NCI-H1105 treated with DMSO at 0.1 percent for 48 hours (cell line): ENCODE data around the gene PATE3.

Experiments used
- DNase-seq: peaks from one replicate; lab custom pipeline; 2025; lab: John Stamatoyannopoulos, UW

The PATE3 gene, protein sequence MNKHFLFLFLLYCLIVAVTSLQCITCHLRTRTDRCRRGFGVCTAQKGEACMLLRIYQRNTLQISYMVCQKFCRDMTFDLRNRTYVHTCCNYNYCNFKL

DNA sequence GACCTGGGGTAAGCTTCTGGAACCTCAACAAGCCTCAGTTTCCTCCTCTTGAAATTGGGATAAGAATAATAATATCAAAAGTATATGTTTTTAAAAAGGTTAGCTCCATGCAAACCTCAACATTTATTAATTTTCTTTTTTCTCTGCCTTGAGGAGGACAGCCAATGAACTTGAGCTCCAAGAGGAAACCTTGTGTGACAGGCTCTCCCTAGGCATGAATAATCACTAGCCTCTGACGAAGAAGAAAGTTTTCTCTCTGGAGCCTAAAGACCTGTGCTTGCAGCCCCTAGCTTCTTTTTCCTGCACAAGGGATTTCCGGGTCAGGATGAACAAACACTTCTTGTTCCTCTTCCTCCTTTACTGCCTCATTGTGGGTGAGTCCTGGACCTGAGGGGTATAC is at the start of gene PATE3:
Gene PATE3 (plus strand): TSS at position 301 of the 400 bp plus-strand sequence. CDS start 25 bp downstream, at position 326.
- DNase-seq, result no peak

DNA sequence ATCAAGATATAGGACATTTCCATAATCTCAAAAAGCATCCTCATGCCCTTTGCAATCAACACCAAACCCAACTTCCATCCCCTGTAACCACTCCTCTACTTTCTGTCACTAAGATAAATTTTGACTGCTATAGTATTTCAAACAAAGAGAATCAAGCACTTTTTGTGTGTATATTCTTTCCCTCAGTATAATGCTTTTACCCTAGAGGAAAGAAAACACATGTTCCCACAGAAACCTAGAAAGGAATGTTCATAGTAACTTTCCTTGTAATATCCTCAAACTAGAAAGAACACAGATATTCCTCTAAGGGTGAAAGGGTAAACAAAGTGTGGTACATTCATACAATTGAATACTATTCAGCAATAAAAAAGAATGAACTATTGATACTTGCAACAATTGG is 47.3 kb upstream of the PATE3 start:
- DNase-seq, result no peak

DNA sequence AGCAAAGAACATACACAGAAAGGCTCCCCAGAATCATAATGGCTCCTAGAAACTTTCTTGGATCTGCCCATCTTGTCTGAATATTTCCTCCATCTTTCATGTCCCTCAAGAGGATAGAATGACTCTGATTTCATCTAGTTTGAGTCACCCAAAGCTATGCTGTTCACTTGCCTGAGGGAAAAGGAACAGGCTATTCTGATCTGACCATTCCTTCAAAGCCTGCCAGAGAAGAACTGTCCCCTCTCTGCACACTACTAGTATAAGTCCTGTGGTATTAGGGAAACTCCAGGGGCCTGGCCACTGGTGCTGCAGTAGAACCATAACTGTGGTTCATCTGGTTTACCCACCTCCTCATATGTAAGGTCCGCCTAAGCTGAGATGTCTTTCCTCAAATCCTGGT is 44.2 kb upstream of the PATE3 start:
- DNase-seq, result no peak

DNA sequence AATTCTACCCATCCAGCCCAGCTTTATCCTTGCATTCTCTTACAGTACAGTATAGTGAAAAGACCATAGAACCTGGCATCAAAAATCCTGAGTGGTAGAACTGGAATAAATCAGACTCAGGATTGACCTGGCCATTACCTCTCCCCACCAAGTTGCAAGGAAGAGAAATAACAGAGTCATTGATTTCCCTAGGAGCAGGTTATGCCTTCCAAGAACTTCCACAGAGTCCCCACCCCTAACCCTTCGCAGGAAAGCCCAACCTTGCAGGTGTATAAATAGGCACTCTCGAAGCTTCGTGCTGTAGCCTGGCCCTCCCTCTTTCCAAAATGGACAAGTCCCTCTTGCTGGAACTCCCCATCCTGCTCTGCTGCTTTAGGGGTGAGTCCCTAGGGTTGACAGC is 41.9 kb upstream of the PATE3 start, which contains the start of gene PATE1:
Gene PATE1 (plus strand): TSS at position 301 of the 400 bp plus-strand sequence. CDS start 26 bp downstream, at position 327.
- DNase-seq, result no peak

DNA sequence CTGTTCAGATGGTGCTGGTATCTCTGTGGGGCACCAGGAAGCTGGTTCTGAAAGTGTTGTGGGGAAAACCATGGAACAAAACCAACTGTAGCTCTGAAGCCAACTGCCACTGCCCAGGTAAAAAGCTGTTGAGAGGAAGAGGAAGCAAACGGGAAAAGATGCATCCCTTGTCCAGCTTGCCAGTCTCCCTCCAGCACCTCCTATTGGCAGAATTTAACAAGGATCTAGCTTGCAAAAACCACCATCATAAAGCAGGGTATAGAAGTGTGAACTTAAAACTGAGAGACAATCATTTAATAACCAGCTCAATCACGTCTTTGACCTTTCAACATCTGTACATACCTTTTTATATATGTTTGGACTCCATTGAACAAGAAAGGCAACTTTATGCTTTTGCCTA is 37.3 kb upstream of the PATE3 start:
- no peak for DNase-seq

DNA sequence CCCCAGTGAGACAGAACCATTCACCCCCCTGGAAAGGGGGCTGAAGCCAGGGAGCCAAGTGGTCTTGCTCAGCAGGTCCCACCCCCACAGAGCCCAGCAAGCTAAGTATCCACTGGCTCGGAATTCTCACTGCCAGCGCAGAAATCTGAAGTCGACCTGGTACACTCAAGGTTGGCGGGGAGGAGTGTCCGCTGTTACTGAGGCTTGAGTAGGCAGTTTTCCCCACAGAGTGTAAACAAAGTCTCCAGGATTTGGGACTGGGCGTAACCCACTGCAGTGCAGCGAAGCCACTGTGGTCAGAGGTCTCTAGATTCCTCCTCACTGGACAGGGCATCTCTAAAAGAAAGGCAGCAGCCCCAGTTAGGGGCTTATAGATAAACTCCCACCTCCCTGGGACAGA is 31.9 kb upstream of the PATE3 start:
- no peak for DNase-seq

DNA sequence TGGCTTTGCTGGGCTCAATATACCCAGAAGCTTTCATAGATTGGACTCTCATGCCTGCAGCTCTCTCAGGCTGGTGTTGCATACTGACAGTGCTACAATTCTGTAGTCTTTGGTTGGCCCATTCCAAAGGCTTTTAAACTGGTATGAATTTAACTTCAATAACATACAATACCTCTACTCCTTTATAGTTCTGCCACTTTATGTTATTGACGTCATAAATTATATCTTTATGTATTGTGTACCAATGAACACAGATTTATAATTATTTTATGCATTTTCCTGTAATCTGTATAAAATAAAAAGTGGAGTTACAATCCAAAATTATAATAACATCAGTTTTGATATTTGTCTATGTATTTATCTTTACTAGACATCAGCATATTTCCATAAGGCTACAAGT is 25.5 kb upstream of the PATE3 start:
- no peak for DNase-seq

DNA sequence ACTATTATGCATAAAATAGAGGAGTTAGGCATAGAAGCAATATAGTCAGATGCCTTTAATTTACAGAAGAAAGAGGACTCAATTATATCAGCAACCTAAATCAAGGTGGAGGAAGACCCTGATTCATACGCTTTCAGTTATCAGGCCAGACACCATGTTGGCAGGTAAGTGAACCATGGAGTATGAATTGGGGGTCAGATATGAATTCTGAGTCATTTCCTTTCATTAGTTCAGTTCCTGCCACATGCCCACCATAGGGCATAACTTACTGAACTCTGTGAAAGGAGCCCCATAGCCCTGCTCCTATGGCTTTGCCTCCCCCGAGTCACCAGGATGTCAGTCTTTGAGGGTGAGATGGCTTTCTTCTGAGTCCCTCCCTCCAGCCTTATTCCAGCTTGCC is 24.4 kb upstream of the PATE3 start:
- DNase-seq, result no peak

DNA sequence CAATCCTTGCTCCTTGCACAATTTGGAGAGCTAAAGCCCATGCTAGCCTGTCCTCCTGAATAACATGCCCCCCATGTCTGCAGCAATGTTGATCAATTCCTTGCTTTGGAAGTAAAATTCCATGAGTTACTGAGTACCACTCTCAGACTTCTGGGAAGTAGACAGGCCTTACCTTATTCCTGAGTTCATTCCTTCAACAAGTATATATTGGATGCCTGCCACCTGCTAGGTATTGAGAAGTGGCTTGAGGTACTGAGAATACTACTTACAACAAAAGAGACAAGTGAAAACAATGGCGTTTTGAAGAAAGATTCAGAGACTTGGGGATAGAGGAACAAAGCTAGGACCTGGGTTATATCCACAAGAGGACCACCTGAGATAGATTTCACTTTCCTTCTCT is 21.7 kb upstream of the PATE3 start:
- no peak for DNase-seq

DNA sequence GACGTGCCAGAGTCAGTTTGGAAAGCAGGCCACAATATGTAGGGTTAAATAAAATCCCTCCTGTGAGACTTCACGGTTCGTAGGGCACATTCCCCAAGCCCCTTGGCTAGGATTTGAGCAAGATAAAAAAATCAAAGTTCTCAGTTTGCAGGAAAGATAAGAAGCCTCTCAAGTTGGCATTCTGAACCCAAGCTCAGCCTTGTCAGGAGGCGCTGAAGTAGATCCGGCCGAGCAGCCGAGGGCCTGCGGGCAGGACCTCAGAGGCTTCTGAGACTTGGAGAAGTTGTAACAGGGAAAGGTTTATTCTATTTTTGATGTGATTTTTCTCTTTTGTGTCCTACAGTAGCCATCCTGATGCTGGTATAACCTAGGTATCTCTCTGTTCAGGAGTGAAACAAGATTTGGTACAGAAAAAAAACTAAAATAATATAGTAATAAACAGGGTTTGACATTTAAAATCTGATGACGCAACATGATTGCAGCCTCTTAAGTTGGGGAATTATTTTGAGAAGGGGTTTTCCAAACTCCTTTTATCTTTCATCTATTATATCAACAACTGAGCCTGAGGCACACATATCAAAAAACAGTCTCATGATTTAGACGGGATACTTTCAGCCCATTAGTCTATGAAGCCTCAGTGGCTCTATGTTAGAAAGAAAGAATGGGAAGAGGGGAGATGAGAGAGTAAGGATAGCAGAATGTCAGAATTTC is 19.4 kb upstream of the PATE3 start:
- no peak for DNase-seq

DNA sequence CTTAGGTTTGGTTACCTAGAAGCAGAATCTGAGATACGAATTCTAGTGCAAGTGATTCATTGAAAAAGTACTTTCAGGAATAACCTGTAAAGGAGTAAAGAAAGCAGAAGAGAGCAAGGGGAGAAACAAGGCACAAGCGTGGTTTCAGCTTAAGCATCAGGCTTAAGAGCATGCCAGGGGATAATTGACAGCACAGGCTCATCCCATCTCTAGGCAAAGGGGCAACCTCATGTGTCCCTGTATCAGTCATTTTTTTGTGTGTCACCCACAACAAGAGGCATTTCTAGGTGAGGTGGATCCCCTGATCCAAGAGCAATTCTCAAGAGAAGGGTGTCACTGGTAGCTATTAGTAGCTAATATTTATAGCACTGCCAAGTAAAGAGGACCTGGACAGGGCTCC is 17.3 kb upstream of the PATE3 start:
- DNase-seq, result no peak

DNA sequence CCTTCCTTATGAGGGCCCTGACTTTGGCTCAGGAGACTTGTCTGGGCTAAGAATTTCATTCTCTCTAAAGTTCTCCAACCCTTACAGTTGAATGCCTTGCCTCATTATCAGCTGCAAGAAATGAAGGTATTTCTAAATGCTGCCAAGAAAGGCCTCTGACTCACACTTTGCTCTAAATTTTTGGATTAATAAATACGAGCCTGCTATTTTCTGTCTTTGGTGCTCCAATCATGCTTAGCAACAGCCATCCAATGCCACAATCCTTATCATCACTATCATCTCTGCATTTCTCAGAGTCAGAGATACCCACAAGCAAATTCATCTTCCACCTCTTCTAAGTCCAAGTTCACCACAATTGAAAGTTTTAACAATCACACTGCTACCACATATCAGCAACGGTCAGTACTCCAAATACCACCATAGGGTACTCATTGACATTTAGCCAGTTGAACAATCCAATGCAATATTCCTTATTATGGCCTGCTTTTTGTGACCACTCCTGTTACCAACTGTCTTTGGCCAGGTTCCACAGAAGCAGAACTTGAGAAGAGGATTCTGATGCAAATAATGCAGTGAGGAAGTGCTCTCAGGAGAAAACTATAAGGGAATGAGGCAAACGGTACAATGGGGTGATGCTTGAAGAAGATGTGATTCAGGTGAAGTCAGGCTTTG is 15.0 kb upstream of the PATE3 start:
- no peak for DNase-seq

DNA sequence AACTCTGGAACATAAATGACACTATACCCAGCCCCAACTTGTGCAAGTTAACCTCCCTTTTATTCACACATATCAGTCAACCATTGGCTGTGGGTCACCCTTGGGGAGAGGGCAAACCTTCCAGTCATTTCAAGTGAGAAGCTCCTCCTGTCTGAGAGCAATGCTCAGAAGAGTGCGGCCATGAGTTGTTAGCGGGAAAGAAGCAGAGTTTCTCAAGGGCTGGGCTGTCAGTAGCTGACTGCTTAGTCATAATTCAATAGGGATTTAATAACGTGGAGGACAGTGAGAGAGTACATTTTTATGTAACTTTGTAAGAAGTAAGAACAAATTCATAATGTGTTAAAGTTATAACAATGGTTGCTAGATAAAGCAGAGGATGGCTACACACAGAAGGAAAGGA is 14.4 kb upstream of the PATE3 start:
- DNase-seq, result no peak

DNA sequence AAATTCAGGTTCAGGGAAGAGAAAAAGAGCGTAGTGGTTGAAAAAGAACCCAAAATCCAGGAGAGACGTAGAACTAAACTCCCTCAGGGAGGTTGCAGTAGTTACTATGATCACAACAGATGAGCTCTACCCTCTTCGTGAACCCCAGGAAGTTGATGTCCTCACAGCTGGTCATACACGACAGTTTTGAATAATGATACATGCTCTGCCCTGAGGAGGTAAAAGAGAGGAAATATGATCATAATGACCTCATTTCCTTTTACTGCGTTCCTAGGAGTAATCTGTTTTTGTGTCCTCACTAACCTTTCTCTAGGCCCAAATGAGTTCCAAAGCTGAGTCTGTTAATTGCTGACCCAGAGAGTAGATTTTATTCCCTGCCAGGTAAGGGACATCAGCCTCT is 10.6 kb upstream of the PATE3 start:
- no peak for DNase-seq

DNA sequence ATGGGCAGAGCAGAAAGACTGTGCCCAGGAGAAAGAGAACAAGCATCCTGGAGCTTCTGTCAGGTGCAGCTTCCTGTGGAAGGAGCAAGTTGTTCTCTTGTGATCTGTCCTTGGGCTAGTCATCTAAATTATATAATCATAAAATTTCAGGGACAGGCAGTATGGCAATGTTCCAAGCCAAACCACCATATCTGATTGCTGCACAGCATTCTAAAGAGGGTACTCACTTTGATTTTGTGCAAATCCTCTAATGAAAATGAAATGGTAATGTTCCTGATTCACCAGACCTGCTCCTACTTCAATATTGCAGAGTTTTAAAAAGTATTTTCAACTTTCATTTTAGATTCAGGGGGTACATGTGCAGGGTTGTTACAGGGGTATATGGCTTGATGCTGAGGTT is 9.2 kb upstream of the PATE3 start, which contains the start of gene PATE2:
Gene PATE2 (minus strand): TSS at position 101 of the 400 bp plus-strand sequence. CDS start 55 bp downstream, at position 46.
- DNase-seq, result no peak

DNA sequence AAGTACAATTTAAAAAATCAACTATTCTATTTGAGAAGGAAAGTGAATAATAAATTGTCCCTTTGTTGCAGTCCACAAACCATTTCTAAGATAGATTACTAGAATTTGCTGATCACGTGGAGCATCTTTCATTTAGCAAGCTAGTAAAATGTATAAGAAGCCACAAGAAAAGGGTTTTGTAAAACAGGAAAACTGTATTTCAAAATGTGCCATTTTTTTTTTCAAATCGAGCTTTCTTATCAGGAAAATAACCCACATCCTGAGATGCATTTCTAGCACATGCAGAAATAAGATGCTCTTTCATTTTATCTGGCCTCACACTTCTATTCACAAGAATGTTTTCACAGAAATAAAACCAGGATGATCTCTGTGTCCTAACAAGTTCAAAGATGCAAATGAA is 3.2 kb upstream of the PATE3 start:
- DNase-seq, result no peak

DNA sequence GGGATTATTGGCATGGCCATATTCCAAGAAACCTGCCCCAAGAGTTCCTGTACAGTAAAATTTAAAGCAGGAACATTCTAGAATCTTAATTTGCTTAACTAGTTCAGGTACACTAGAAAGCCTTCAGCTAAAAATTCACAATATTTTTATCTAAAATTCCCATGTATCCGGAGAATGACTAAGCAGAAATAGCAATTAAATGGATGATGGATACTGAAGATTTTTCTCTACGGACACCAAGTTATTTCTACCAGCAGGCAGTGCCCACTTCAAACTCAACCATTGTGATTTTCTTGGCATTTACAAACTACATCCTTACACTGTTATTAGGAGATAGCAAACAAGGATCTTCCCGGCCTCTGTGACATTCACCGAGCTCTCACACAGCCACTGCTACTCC is 2.9 kb downstream of the PATE3 start:
- DNase-seq, result no peak

DNA sequence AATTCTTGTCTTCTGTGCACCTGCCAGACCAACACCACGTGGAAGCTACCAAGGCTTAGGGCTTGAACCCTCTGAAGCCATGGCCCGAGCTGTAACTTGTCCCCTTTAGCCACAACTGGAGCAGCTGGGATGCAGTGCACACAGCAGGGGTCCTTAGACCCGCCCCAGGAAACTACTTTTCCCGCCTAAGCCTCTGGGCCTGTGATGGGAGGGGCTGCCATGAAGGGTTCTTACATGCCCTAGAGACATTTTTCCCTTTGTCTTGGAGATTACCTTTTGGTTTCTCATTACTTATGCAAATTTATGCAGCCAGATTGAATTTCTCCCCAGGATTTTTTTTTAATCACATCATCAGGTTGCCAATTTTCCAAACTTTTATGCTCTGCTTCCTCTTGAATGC is 9.7 kb downstream of the PATE3 start:
- no peak for DNase-seq

DNA sequence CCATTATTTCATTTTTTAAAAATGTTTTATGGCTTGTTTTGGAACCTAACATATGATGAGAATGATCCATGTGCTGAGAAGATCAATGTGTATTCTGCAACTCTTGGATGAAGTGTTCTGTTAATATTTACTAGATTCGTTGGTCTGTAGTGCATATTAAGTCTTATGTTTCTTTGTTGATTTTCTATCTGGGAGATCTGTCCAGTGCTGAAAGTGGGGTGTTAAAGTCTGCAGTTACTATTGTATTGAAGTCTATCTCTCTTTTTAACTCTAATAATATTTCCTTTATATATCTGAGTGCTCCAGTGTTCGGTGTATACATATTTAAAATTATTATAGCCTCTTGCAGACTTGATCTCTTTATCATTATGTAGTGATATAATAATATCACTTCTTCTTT is 11.9 kb downstream of the PATE3 start:
- DNase-seq, result no peak

DNA sequence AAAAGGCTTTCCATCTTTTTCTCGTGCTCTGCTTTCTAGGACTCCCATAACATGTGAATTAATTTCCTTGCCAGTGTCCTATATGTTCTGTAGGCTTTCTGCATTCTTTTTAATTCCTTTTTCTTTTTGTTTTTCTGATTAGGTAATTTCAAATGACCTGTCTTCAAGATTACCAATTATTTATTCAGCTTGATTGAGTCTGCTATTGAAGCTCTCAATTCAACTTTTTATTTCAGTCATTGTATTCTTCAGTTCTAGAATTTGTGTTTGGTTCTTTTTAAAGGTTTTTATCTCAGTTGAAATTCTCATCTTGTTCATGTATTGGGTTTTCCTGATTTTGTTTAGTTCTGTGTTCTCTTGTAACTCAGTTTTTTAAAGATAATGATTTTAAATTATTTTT is 14.5 kb downstream of the PATE3 start:
- DNase-seq, result no peak

DNA sequence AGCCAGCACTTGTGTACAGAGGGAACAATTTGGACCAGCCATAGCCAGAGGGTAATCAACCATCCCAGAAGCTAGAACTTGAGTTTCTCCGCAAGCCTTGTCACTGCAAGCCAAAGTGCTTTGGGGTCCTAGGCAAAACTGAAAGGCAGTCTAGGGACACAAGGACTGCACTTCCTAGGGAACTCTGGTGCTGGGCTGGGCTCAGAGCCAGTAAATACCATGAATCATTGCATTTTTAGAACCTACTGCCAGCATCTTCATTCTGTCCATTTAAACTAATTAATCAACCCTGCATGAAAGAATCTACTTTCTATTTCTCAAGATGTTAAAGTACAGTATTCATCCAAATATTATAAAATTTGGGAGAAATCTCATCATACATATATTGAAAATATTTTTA is 20.0 kb downstream of the PATE3 start:
- DNase-seq, result no peak

DNA sequence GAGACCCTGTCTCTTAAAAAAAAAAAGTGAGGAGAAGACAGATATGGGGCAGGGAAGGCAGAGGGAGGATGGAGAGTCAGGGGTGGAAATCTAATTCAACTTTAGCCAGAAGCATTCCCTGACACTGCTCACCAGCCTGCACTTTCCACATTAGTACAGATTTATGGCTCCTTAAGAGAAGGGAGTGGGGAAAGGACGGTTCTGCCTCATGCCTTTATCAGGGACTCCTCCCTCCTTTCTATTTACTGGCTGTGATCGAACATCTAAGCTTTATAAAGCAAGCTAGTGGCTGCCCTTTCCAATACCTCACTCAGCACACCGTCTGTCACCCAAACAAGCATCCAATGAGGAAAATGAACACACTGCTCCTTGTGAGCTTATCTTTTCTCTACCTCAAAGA is 45.1 kb downstream of the PATE3 start, which contains the start of gene PATE4:
Gene PATE4 (plus strand): TSS at position 301 of the 400 bp plus-strand sequence. CDS start 44 bp downstream, at position 345.
- no peak for DNase-seq

DNA sequence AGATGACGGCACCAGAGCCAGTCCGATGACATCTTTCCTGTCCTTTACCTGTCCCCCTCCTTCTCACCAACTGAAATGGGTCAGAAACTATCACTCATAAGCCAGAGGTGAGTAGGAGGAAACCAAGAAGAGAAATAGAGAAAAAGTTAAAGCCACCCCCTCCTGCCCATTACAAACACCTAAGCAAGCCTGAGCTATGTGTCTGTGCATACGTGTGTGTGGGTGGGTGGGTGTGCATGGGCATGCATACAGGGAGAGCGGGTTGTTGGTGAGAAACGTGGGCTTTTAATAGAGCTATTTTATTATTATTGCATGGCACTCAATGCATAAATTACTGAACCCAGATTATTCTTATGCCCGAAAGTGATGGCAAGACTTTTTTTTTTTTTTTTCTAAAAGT is 47.8 kb downstream of the PATE3 start:
- no peak for DNase-seq
